Measurements from ENCODE around the gene DRD1. TPM values are rescaled to one million over a fixed set of nuclear protein-coding genes. Genes with fewer than 3 reads are reported as not detected.

Gene DRD1
- total RNA-seq, 4 donors from 2014 or later: 0.06 to 0.19 TPM; not detected in 2

GRCh38 chr5:175477440-175477839 is 33.5 kb upstream of the DRD1 start:
- TF ChIP-seq CTCF (IDR thresholded peaks at IDR 0.05) (no peak), POLR2A (IDR thresholded peaks at IDR 0.05) (no peak)
- intact Hi-C loops (cut with DNase I): no loop called here
- DNase-seq: no peak
- H3K4me1 ChIP-seq: peaks cover 10 to 62% (median 27%) of the 10 kb centered on the region in 3 donors
- peak overlapping the region in 3 of 4 donors; percentile 39 to 94 (median 72) for H3K27ac ChIP-seq
- H3K4me3 ChIP-seq: no peak overlapping the region
- WGBS, 2 donors: 30 to 58% methylated on average over 5 of the region's 5 CpGs
- no peaks in the 10 kb centered on the region for H3K9me3 ChIP-seq
- H3K36me3 ChIP-seq: peaks cover 0 to 11% (median 0%) of the 10 kb centered on the region in 3 donors
- peaks cover 0 to 2% (median 0%) of the 10 kb centered on the region in 4 donors for H3K27me3 ChIP-seq

- TF ChIP-seq CTCF (IDR thresholded peaks at IDR 0.05): no peak
- no peak for TF ChIP-seq POLR2A (IDR thresholded peaks at IDR 0.05)
- H3K4me3 ChIP-seq: no peak overlapping the region
- intact Hi-C loops (cut with DNase I): no loop called here
- no peaks in the 10 kb centered on the region for H3K9me3 ChIP-seq
- peaks cover 17 to 55% (median 21%) of the 10 kb centered on the region in 3 donors for H3K4me1 ChIP-seq
- no peak for DNase-seq
- no peaks in the 10 kb centered on the region for H3K36me3 ChIP-seq
- H3K27me3 ChIP-seq: peaks cover 0 to 14% (median 0%) of the 10 kb centered on the region in 4 donors
- 27 to 43% methylated on average over 1 of the region's 1 CpG for WGBS, 2 donors
- no peak overlapping the region for H3K27ac ChIP-seq
These were observed 31.3 kb upstream of the DRD1 start for GRCh38 chr5:175475248-175475647.

DNA sequence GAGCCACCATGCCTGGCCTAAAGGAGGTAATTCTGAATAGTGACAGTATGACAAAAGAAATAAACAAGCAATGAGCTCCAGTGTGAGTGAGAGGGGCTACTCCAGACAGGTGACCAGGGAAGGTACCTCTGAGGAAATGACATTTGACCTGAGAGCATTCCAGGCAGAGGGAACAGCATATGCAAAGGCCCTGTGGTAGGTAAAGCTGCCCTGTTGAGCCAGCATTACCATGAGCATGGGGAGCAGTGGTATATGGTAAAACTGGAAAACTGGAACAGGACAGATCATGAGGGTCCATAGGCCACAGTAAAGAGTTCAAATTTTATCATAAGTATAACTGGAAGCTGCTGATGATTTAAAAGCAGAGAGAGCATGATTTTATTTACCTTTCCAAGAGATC is 28.4 kb upstream of the DRD1 start:
- Histone ChIP-seq H3K27me3 (peaks cover 0 to 23% (median 0%) of the 10 kb centered on the region in 4 donors), H3K36me3 (no peaks in the 10 kb centered on the region), H3K27ac (no peak overlapping the region), H3K9me3 (no peaks in the 10 kb centered on the region), H3K4me3 (no peak overlapping the region), H3K4me1 (peaks cover 13 to 55% (median 15%) of the 10 kb centered on the region in 3 donors)
- TF ChIP-seq CTCF (IDR thresholded peaks at IDR 0.05) (no peak), POLR2A (IDR thresholded peaks at IDR 0.05) (no peak)
- DNase-seq: no peak
- intact Hi-C loops (cut with DNase I): no loop called here

DNA sequence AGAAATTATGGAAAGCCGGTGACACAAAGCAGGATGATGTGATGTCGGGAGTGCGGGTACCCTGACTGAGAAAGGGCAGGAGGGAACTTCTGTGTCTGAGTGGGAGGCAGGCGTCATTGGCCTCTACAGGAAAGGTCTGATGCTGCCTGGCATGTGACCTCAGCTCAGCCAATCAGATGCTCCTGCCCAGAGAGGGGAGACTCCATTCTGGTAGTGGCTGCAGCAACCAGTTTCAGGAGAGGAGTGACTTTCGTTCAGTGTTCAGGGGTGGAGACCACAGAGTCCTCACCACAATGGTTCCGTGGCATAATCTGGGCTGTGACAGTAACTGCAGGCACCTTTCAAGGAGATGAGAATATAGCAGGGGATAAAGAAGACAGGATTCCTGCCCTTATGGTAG is 27.6 kb upstream of the DRD1 start:
- no peak for TF ChIP-seq CTCF (IDR thresholded peaks at IDR 0.05)
- no peak for TF ChIP-seq POLR2A (IDR thresholded peaks at IDR 0.05)
- no peak overlapping the region for H3K27ac ChIP-seq
- WGBS, 2 donors: 64 to 73% methylated on average over 5 to 6 of the region's 6 CpGs
- DNase-seq: no peak
- H3K4me3 ChIP-seq: no peak overlapping the region
- intact Hi-C loops (cut with DNase I): no loop called here
- H3K27me3 ChIP-seq: peaks cover 0 to 23% (median 0%) of the 10 kb centered on the region in 4 donors
- H3K9me3 ChIP-seq: no peaks in the 10 kb centered on the region
- H3K36me3 ChIP-seq: no peaks in the 10 kb centered on the region
- H3K4me1 ChIP-seq: peaks cover 13 to 55% (median 18%) of the 10 kb centered on the region in 3 donors

DNA sequence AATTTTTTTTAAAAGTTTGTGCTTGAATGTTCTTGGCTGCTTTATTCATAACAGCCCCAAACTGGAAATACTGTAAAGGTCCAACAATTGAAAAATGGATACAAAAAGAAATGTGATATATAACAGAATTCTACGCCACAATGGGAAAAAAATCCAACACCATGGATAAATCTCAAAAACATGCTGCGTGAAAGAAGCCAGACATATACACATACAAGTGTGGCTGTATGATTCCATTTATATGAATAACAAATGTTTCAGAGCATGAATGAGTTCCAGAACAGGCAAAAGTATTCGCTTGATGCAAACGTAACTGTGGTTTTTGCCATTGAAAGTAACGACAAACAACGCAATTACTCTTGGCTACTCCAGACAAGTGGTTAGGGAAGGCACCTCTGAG is 27.2 kb upstream of the DRD1 start:
- no peak for DNase-seq
- 85 to 90% methylated on average over 6 of the region's 6 CpGs for WGBS, 2 donors
- H3K4me3 ChIP-seq: no peak overlapping the region
- intact Hi-C loops (cut with DNase I): no loop called here
- H3K27me3 ChIP-seq: peaks cover 0 to 23% (median 0%) of the 10 kb centered on the region in 4 donors
- H3K4me1 ChIP-seq: peaks cover 10 to 55% (median 15%) of the 10 kb centered on the region in 3 donors
- no peaks in the 10 kb centered on the region for H3K9me3 ChIP-seq
- H3K36me3 ChIP-seq: no peaks in the 10 kb centered on the region
- no peak overlapping the region for H3K27ac ChIP-seq
- TF ChIP-seq POLR2A (IDR thresholded peaks at IDR 0.05) (no peak), CTCF (IDR thresholded peaks at IDR 0.05) (no peak)
